GM19455 (cell line): Measurements from ENCODE around the gene ODF4.
"Not testable (repeated sequence)": the region's sequence is repeated elsewhere in the genome, so short reads cannot be mapped to it uniquely, and the experiment has no call there.

Source experiments
- ATAC-seq: cut with Tn5 transposase; IDR thresholded peaks from one replicate; pipeline ENCODE4 v1.9.1; 2021; ENCODE audit not compliant: unreplicated experiment

Gene ODF4

GRCh38 chr17:8324923-8325322, 14.7 kb upstream of the ODF4 start:
- ATAC-seq = no peak

DNA sequence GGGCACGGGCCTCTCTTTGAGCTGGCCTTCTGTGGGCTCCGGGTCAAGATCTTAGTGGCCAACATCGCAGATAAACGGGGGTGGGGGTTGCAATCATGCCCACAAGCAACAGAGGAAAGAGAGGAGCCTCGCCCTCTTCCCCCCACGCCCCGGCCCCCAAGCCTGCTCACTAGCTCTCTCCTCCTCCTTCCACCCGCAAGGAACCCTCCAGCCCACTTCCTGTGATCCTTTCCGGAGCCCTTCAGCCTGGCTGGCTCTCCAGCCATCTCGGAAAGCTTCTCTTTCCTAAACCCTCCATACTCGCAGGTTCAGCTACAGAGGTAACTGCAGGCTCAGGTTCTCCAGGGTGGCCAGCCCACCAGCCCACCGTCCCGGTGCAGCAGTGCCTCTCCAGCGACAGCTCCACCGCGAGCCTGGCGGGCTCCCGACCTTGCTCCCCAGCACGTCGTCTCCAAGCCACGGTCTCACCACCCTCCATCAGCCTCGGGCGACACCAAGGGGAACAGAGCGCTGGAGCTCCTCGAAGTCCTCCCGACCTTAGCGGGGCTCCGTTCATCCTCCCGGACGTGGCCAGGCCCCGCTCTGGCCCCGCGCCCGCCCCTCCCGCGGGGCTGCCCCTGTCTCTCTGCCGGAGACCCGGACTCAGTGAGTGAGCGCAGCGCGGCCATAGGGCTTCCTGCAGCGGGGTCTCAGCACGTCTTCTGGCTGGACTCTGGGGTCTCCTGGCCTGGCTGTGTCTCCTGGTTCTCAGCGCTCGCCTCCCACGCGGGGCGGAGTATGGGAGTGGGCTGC, 12.9 kb upstream of the ODF4 start:
- no peak for ATAC-seq

DNA sequence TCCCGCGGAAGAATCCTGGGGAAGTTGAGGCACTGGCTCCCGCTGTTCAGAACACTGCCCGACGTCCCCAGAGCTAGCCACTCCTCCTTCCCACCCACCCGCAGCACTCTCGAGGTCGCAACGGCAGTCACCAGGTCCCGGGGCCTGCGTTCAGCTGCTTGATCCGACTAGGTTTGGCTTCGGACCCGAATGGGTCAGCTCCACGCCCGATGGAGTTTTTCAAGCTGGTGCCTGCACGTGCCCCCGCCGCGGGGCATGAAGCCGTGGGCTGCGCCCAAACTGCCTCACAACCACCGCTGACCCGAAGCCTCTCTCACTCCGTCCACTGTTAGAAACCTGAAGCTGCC, 12.4 kb upstream of the ODF4 start:
- ATAC-seq = no peak

- no peak for ATAC-seq
These were observed 7.5 kb upstream of the ODF4 start for GRCh38 chr17:8332128-8332527.

DNA sequence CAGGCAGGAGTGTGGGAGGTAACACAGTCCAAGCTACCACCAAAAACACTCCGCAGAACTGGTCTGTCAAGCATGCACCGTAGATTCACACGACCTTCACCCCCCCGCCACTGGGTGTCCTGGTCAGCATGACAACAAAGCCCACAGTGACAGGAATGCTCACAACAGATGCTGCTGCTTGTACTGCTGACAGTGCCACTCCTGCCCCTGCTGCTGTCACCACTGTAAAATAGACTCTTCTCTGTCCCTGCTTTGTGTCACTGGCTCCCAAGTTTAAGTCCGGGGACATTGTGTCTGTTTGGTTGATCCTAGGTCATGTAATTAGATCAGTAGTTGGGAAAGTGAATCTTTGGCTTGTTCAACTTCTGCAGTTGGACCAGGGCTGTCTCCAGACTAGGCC, 7.0 kb upstream of the ODF4 start:
- no peak for ATAC-seq

DNA sequence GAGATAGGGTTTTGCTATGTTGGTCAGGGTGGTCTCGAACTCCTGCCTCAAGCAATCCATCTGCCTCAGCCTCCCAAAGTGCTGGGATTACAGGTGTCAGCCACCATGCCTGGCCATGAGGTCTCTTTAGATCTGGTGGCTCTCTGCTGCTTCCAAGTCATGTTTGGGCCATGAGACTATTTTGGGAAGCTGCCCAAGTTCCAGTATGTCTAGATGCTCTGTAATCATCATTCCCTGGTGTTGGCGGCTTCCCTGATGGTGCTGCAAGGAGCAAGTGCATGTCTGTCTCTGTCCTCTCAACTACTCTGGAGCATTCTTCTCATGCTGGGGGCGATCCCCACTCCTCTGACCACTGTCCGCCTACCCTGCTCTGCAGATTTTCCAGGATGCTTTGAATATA, 6.4 kb upstream of the ODF4 start:
- ATAC-seq = no peak

DNA sequence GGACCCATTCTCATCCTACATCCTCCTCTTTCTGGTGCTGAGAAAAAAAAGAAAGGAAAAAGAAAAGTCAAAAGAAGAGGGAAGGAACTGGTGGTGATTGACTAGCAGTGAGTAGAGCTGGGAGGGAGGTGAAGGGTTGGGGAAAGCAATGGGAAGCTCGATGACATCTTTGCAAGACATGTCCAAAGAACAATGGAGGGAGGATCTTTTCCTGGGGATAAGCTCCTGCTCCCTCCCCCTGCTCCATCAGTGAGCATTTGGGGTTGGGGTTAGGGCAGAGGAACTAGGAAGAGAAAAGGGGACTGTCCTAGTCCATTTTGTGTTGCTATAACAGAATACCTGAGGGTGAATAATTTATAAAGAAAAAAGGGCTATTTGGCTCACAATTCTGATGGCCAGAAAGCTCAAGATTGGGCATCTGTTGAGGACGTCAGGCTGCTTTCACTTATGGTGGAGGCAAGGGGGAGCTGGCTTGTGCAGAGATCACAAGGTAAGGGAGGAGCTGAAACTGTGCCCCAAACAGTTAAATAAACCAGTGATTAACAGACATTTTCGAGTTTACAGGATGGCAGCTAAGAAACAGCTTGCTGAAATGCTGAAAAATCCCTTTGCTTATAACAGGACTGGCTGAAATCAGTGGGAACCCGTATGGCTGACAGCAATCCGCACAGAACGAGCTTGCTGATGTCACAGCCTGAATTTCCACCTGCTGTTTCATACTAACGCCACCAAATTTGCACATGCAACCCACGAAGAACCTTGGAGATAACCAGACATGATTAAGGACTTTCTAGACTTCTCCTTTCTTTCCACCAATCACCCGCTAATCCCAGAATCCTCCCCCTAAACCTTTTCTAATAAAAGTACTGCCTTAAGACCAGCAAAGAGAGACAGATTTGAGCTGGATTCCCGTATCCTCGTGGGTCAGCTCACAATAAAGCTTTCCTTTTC, 1.6 kb upstream of the ODF4 start:
- ATAC-seq = no peak

DNA sequence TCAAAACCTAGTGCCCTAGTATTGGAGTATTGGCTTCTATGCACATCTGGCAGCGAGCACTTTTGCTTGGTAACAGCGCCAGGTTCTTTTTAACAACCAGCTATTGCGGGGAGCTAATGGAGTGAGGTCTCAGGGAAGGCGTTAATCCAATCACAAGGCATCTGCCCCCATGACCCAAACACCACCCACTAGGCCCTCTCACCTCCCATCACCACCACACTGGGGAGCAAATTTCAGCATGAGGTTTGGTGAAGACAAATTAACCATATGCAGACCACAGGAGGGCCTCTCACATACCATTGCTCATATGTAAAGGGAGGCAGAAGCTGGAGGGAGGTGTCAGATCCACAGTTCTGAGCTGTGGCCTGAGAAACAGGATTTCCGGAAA, 893 bp upstream of the ODF4 start:
- no peak for ATAC-seq

- no peak for ATAC-seq
These were observed 1.8 kb downstream of the ODF4 start for GRCh38 chr17:8341456-8341855.

DNA sequence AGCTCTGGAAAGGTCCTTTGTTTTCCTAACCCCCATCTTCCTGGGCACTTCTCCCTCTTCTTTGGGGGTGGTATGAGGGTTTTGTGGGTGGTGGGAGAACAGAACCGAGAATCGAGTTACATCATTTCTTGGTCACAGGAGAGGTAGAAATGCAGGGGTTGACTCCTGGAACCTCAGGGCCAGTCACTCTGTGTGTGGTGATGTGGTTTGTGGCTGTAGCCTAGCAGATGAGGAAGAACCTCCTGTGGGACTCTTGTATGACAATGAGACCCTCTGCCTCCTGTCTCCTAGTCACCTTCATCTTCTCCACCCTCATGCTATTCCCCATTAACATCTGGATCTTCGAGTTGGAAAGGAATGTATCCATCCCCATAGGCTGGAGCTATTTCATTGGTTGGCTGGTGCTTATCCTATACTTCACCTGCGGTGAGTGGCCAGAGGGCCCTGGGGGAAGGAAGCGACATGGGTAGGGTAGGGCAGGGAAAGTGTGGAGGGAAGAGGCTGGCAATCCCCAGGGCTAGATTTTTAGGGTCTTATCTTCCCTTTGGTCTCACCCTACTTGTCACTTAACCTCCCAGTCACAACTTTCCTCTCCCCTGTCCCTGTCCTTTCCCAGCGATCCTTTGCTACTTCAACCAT, 5.5 kb downstream of the ODF4 start:
- ATAC-seq = no peak

DNA sequence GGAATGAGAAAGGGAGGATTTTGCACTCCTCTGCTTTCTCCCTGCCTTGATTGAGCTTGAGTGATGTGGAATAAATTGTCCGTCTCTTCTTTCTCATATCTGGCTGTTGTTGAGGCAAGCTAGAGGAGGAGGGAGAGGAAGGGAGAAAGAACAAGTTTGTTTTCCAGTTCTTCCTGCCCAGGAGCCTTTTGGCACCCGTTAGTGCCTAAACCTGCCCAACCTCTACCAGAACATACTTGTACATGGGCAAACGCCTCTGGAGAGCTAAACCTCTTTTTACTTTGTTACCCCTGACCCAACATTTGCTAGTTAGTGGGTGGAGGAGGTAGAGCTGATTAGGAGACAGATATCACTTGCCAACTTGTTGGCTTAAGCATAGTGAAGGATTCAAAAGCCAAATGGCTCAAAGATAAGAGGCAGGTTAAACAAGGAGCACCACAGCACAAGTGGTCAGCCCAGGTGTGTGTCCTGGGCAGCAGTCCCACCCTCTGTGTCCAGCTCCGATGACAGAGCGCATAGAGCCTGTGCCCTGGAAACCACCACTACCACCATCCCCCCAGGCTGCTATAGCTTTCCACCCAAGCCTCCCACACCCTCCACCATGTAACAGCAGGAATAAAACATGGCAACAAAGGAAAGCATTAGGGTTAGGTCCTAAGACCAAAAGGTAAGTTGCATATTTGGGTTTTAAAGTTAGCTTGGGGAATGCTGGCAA, 6.5 kb downstream of the ODF4 start:
- ATAC-seq = no peak

DNA sequence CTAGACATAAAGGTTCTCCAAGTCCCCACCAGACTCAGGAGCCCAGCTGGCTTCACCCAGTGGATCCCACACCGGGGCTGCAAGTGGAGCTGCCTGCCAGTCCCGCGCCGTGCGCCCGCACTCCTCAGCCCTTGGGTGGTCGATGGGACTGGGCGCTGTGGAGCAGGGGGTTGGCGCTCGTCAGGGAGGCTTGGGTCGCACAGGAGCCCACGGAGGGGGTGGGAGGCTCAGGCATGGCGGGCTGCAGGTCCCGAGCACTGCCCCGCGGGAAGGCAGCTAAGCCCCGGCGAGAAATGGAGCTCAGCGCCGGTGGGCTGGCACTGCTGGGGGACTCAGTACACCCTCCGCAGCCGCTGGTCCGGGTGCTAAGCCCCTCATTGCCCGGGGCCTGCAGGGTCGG, 7.4 kb downstream of the ODF4 start:
- ATAC-seq = not testable (repeated sequence)

GRCh38 chr17:8350339-8350738, 10.7 kb downstream of the ODF4 start:
- ATAC-seq = no peak

DNA sequence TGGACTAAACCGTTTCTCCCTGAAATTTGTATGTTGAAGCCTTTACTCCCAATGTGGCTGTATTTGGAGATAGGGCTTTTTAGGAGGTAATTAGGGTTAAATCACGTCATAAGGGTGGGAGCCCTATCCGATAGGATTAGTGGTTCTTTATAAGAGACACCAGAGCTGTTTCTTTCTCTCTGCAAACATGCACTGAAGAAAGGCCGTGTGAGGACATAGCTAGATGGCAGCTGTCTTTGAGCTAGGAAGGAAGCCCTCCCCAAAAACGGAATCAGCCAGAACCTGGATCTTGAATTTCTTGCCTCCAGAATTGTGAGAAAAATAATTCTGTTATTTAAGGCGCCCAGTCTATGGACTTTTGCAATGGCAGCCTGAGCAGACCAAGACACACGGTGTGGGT, 14.1 kb downstream of the ODF4 start:
- no peak for ATAC-seq

DNA sequence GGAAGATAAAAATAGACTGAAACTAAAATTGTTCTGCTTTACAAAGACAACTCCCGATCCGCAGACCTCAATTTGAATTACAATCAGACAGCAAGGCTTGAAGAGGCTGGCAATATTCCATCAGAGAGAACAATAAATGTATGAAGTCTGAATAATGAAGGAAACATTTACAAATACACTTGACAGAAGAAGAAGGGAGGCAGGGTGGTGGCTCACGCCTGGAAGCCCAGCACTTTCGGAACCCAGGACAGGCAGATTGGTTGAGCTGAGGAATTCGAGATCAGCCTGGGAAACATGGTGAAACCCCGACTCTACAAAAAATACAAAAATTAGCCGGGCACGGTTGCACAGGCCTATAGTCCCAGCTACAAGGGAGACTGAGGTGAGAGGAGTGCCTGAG, 14.6 kb downstream of the ODF4 start:
- no peak for ATAC-seq

- no peak for ATAC-seq
These were observed 18.3 kb downstream of the ODF4 start for GRCh38 chr17:8357910-8358309.

GRCh38 chr17:8359769-8360168, 20.1 kb downstream of the ODF4 start:
- no peak for ATAC-seq

DNA sequence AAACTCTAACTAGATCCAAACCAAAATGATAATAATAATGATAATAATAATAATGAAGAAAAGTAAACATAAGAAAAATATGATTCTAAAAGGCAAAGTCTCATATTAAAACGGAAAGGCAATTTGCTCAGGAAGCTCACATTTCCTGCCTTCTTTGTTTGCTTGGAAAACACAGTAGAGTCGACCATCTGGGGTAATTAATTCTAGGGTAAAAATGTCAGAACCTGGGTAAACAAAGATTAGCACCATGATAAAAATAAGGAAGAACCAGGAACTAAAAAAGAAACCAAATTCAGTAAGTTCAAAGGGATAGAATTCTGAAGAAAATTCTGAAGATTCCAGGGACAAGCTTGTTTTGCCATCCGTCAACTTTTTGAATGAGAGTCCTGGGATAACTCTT, 20.6 kb downstream of the ODF4 start:
- ATAC-seq = no peak

DNA sequence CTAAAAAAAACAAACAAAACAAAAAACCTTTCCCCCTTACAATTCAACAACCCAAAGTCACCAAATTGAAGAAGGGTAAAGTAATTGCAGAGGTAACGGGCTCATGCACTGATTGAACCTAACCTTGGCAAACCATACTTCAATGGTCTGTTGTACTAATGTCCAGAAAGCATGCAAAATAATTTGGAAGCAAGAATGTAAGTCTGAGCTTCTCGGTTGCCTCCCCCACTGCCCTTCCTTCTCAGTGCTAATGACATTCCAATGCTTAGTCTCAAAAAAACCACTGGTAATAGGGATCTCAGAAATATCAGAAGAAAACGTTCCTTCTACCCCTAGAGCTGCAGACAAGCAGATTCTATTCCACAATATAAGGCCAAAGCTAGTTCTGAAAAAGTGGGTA, 21.1 kb downstream of the ODF4 start:
- no peak for ATAC-seq

DNA sequence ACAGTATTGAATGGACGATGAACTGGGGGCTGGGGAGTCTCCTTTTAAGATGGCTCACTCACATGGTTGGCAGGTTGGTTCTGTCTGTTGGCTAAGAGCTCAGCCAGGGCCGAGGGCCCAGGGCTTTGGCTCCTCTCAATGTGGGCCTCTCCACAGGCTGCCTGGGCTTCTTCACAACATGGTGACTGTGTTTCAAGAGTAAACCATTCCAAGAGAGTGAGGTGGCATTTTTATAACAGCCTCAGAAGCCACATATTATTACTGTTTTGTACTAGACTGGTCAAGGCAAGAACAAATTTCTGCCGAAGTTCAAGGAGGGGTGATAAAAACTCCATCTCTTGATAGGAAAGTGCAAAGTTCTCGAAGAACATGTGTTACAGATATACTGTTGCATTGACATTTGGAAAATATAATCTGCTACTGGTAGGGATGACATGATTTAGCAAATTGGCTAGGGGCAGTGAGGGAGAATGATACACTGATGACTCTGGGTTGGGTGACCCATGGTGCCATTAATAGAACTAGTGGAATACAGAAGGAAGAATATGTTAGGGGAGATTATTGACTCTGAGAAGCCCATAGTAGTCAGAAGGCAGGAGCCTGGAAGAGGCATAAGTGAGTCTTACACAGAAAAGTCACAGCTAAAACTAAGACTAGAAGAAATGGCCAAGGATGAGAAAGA, 23.2 kb downstream of the ODF4 start:
- no peak for ATAC-seq

- no peak for ATAC-seq
These were observed 25.5 kb downstream of the ODF4 start for GRCh38 chr17:8365143-8365542.
